ENCODE measurements around the gene HS1BP3. TPM values are rescaled to one million over a fixed set of nuclear protein-coding genes. Genes with fewer than 3 reads are reported as not detected.

Gene HS1BP3
- total and polyA plus RNA-seq, 2 of the 4 experiments (the other 2 are of a cell fraction): 9.0 to 14.8 TPM

DNA sequence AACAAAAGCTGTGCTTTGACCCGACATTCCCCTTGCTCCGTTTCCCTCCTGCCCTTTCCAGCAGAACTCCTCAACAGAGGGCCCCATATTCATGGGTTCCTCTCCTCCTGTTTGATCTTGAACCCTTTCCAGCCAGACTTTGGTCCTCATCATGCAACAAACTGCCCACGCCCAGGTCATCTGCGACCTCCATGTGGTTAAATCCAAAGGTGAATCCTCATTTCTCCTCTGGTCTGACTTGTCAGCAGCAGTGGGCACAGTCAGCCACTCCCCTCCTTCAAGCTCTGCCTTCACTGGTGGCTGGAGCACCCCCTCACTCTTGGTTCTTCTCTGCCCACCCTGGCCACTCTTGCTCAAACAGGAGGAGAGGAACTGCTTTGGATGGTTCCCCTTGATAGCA is 2.7 kb downstream of the HS1BP3 start:
- ChIA-PET CTCF (no interaction called here), POLR2A (ENCODE audit: unreplicated experiment) (interaction anchor here (1.4 kb wide), 1 partner anchor 201 kb away, joined by 5 read pairs; the partner anchor contains the start of gene RHOB)
- peaks cover 8% of the 10 kb centered on the region; the same call in 1 of the 2 replicates for H4K20me1 ChIP-seq (ENCODE audit: insufficient read depth, low read length)
- peaks cover 12% of the 10 kb centered on the region; the same call in 1 of the 2 replicates for H3K36me3 ChIP-seq (ENCODE audit: control insufficient read depth, insufficient read depth, low read length)
- no peak overlapping the region for H3K23ac ChIP-seq (ENCODE audit: low read depth, low read length)
- H4K5ac ChIP-seq (ENCODE audit: low read depth, low read length): no peak overlapping the region
- H3K4me1 ChIP-seq (ENCODE audit: control insufficient read depth, insufficient read depth, low read length): peaks cover 9% of the 10 kb centered on the region
- no peak overlapping the region for H3K9ac ChIP-seq (ENCODE audit: low read depth, low read length)
- 91% methylated on average over 4 of the region's 4 CpGs; no CpG with 5 or more reads in 1 of the 2 experiments for WGBS, 2 experiments (ENCODE audit: extremely low coverage in 2 of 2, insufficient read length in 1 of 2)
- H3K9me3 ChIP-seq (ENCODE audit: control insufficient read depth, insufficient read depth, low read length): no peaks in the 10 kb centered on the region
- no peak overlapping the region for H2AFZ ChIP-seq (replicated peaks; ENCODE audit: low read length, poor library complexity)
- no peak overlapping the region for H3K4me2 ChIP-seq (ENCODE audit: low read depth, low read length)
- no peak overlapping the region for H2BK5ac ChIP-seq (ENCODE audit: low read depth, low read length, poor library complexity, severe bottlenecking)
- H3K18ac ChIP-seq (ENCODE audit: low read depth, low read length): no peak overlapping the region
- intact Hi-C loops (cut with micrococcal nuclease) (no loop called here), in situ Hi-C loops (cut with MboI; ENCODE audit: low sequenced_read_pairs) (no loop called here), dilution Hi-C loops (cut with HindIII; ENCODE audit: low sequenced_read_pairs, unreplicated experiment) (loop anchor here (25.0 kb wide), 1 partner anchor 261 kb away; no protein-coding TSS in a partner anchor)
- no peak overlapping the region for H2BK120ac ChIP-seq (ENCODE audit: low read depth, low read length)
- peaks cover 9% of the 10 kb centered on the region for H3K9me1 ChIP-seq (ENCODE audit: insufficient read depth, low read length)
- H3K27me3 ChIP-seq (ENCODE audit: control insufficient read depth, insufficient read depth, low read length): no peaks in the 10 kb centered on the region
- H4K8ac ChIP-seq (ENCODE audit: low read depth in 2 of 2, low read length in 2 of 2): no peak overlapping the region
- H3K27ac ChIP-seq (ENCODE audit: insufficient read depth, low read length): no peak overlapping the region
- BruUV-seq (replicated peaks): no TSS peak
- H3K4ac ChIP-seq (ENCODE audit: low read depth, low read length): no peak overlapping the region
- DNase-seq (no peak), ATAC-seq (ENCODE audit: low read depth) (no peak)
- TF ChIP-seq CHD1 (IDR thresholded peaks at IDR 0.05; ENCODE audit: low read depth, low read length) (no peak), RFX5 (IDR thresholded peaks at IDR 0.05; ENCODE audit: low read depth, low read length) (no peak)
- peaks cover 10 to 38% of the 10 kb centered on the region in 2 experiments; a peak in 3 of 4 replicates for H3K79me1 ChIP-seq (ENCODE audit: low read depth in 1 of 2, low read length in 2 of 2)
- H2BK15ac ChIP-seq (ENCODE audit: low read depth, low read length): no peak overlapping the region
- no peak overlapping the region for H2AK9ac ChIP-seq (replicated peaks; ENCODE audit: low read depth, low read length, poor library complexity)
- H2BK20ac ChIP-seq (ENCODE audit: low read depth, low read length): no peak overlapping the region
- no peak overlapping the region for H2AK5ac ChIP-seq (ENCODE audit: low read depth, low read length)
- H3K56ac ChIP-seq (ENCODE audit: extremely low read depth, insufficient read depth, low read length): no peak overlapping the region
- H3K14ac ChIP-seq (replicated peaks; ENCODE audit: low read depth, low read length): no peak overlapping the region
- no peak overlapping the region for H4K91ac ChIP-seq (ENCODE audit: insufficient read depth, low read depth, low read length)
- no peak overlapping the region for H3K4me3 ChIP-seq (ENCODE audit: insufficient read depth, low read depth, low read length)
